ENCODE measurements around the gene PGAM5.
"Not testable (repeated sequence)": the region's sequence is repeated elsewhere in the genome, so short reads cannot be mapped to it uniquely, and the experiment has no call there.

PGAM5 gene

DNA sequence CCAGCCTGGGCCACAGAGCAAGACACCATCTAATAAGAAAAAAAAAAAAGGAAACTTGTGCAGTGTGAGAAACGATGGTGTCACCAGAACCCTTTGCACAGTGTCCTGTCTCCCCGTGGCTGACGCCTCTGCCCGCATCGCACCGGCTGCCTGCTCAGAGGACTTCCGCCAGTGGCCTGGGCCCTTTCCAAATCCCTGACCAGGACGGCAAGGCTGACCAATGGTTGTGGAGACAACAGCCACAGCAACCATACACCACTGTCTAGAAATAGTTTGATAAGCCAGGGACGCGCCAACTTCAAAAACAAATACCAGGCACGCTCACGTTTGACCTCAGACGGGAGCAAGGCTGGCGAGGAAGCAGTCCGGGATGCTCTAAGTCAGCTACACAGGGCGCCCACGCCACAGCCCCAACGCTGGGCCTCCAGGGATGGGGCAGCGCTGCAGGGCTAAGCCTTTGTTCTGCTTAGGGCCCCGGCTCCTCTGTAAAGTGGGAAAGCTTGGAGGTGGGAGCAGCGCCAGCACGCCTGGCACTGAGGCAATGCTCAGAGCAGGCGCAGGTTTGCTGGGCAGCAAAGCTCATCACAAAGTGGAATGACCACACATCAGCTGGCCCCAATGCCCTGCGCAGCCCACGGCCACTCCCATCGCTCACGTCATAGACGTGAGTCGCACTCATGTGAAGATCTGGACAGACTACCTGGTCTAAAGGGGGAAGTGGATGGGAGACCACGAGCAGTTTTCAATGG, 12.5 kb downstream of the PGAM5 start:
- DNase-seq, result no peak

DNA sequence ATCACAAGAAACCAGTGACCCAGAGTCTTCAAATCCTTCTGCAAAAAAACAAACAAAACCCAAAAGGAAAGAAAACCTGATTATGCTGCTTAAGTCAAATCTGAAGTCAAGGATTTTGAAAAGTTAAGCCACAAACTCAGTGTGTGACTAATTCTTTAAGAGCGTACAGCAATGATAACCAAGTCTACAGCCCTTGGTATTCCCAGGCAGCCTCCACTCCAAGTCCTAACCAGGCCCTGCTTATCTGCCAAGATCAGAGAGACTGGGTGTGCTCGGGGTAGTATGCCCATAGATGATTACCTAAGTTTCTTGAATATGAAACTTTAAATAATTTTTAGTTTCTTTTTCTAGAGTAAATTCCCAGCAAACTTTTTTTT, 13.1 kb downstream of the PGAM5 start:
- DNase-seq, result no peak

DNA sequence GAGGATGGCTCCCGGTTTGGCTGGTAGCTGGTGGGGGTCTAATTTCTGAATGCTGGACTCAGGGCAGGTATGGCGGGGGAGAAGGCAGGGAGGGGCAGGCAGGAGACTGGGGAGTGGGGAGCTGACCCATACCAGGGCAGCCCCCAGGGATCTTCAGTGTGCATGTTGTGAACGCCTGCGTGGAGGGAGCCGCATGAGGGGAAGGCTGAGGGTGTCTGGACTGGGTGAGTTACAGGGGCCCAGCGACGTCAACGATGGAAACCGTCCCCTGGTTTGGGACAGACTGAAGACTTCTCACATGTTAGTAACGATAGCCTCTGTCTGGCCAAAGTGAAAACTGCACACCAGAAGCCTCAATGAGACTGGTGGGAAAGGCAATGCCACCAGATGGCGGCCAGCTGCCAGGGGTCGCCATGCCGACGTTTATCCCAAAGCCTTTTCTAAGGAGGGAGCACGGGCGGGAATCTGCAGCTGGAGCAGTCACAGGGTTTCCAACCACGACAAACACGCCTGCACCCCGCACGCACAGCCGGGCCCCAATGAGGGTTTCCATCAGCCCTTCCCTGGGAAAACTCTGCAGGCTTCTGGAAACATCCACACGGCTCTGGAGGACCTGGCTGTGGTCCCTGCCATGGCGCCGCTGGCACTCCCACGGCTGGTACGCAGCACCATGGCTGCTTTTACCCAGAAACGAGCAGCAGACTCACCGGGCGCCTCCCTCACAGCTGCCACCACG, 14.0 kb downstream of the PGAM5 start:
- DNase-seq, result peak; percentile 41

DNA sequence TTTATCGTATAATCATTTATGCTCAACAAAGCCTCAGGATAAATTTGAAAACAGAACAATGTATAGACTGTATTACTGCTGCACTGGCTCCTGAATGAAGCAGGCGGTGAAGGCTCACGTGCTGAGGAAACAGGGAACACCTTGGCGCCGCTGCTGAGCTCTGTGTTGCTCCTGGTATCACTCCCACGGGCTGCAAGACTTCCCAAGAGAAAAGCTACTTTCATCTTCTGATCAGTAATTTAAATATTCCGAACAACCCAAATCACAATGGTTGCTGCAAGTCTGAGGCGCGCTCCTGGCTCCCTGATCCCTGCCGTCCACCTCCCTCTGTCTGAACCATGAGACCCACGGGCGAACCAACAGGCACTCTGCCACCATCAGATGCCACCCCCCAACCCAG, 15.7 kb downstream of the PGAM5 start:
- DNase-seq, result no peak

DNA sequence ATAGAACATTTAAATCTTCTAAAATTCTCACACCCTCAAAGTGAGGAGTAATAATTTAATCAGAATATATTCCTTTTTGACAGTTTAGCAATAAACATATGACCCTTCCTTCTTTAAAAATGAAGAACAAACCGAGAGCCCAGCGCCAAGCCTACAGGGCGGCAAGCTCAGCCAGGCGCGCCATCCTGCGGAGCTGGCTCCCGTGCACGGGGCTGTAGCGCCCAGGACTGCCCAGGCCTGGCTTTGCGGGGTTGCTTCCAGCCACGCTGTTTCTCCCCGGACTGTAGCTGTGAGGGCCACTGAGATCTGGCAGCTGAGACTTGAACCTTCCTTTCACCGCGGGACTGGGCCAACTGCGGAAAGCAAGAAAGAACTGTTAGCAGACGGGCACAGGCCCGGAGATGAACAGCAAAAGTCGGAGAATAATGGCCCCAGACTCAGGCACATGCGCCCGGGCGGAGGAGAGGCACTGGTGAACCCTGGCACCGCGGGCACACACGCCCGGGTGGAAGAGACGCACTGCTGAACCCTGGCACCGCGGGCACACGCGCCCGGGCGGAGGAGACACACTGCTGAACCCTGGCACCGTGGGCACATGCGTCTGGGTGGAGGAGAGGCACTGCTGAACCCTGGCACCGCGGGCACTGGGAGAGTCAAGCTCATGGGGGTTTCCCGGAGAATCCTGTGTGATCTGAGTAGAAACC, 16.6 kb downstream of the PGAM5 start:
- no peak for DNase-seq

DNA sequence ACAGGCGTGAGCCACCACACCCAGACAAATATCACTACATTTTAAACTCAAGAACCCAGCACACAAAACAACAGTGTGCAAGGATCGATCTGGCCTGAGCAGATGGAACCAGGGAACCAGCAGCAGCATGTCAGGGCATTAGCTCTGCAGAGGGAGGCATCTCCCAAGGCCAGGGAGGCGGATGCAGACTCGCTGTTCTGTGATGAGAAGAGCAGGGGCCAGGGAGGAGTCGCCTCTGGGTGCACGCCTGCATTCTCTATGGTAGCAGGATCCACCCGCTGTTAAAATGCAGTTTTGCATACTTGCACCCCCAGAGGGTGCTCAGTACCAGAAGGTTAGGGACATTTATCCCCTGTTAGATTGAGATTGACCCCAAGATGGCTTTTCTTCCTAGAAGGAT, 17.9 kb downstream of the PGAM5 start:
- DNase-seq, result no peak

DNA sequence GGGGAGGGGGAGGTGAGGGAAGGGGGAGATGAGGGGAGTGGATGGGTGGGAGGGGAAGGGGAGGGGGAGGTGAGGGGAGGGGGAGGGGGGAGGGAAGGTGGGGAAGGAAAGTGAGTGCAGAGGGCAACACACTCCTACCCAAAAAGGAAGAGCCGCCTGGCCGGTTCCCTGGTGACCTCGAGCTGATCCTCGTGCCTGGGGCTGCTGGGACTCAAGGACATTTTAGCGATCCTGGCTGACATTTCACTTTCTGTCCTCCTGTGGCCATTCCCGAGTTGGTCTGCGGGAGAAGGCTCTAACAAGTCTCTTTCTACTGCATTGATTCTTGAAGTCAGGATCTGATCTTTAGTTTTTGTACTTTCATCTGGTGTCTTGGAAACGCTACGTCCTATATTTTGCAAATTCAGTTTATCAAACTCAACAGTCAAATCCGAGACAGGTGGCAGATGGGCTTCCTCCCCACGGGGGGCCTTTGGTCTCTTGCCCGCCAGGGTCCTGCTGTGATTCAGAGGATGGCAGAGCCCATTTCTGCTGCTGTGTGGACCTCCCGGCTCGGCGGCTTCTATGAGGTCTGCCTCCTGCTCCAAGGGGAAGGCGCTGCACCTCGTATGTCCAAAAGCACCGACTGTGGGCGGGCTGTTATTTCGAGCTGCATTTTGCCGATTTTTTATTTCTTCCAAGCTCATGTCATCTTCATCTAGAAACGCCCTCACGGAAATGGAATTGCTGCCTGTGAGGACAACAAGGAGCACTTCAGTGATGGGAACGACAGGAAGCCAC, 19.1 kb downstream of the PGAM5 start:
- DNase-seq, result no peak

DNA sequence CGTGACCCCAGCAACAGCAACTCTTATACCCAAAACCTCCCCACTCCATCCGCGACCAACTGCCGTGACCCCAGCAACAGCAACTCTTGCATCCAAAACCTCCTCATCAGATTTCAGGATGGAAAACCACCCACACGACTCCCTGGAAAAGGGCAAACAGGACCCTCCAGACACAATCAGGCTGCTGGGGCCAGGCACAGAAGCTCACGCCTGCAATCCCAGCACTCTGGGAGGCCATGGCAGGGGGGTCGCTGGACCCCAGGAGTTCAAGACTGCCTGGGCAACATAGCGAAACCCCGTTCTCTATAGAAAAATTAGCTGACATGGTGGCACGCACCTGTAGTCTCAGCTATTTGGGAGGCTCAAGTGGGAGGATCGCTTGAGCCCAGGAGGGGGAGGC, 19.7 kb downstream of the PGAM5 start:
- DNase-seq, result no peak

DNA sequence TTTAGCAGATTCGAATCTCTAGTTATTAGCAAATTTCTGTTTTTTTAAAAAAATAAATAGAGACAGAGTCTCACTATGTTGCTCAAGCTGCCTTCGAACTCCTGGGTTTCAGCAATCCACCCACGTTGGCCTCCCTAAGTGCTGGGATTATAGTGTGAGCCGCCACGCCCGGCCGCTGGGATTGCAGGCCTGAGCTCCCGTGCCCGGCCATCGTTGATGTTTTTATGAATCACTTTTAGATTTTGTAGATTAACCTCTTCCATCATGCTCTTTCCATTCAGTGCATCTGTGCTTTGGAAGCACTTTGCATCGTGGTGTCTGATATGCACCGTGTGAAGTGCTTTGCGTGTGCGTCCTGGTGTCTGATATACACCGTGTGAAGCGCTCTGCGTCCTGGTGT, 20.9 kb downstream of the PGAM5 start:
- DNase-seq, result no peak

DNA sequence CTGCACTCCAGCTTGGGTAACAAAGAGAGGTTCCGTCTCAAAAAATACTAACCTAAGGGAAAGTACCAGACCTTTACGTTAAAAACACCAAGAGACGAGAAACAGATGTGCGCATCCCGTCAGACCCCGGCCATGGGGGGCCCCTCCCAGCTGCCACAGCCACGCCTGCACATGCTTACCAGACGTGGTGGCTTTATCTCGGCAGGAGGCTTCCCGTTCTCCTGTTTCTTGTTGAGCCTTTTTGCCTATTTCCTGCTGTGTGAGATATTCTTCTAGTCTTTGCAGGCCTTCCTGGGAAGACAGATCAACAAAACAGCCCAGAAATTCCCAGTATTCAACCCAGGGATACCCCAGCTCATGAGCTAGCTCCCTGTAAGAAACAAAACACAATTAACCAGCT, 23.6 kb downstream of the PGAM5 start:
- DNase-seq, result peak; percentile 64

DNA sequence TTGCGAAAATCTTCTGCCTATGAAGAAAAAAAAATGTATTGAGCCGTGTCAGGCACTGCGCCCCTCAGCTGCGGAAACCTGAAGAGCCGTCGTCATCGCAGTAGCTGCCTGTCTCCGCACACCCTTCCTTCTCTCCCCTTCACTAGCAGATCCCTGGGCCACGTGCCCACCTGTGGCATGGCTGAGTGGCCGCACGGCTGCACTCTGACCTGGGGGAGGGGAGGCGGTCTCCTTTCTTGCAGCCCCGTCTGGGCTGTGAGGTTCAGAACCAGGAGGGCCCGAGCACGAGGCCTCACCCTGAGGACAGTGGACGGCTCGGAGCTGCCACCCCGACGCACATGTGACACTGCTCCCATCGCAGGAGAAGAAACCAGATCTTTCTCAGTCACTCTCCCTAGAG, 24.9 kb downstream of the PGAM5 start:
- DNase-seq, result no peak

DNA sequence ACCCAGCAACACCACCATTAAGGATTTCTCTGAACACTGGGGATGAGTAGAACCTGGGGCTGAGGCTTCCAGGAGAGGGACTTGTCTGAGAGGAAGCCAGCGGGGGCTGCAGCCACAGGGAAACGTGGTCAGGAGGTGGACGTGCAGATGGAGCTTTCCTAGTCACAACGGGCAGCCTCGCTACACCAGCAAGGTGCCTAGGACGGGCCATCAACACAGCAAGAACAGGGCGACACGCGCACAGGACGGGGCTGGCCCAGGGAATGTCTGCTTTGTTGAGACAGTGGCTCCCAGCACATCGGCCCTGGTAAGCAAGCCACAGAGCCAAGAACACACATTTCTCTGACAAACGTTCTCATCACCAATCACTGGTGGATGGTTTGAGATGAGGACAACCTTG, 25.7 kb downstream of the PGAM5 start:
- DNase-seq, result no peak

DNA sequence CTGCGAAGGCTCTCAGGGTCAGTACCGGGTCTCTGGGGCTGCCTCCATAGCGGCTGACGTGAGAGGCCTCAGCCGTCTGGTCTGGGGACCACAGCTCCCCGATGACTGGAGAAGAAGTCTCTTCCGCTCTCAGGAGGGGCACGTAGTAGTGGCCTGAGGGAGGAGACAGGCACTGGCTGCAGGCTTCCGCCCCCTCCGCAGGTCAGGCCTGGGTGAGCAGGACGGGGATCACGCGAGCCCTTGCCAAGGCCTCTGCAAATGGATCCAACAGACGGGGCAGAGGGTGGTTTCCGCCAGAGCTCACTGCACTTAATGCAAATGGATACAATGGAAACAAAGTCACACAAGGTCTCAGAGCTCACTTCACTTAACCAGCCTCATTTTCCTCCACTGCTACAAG, 26.3 kb downstream of the PGAM5 start:
- no peak for DNase-seq

DNA sequence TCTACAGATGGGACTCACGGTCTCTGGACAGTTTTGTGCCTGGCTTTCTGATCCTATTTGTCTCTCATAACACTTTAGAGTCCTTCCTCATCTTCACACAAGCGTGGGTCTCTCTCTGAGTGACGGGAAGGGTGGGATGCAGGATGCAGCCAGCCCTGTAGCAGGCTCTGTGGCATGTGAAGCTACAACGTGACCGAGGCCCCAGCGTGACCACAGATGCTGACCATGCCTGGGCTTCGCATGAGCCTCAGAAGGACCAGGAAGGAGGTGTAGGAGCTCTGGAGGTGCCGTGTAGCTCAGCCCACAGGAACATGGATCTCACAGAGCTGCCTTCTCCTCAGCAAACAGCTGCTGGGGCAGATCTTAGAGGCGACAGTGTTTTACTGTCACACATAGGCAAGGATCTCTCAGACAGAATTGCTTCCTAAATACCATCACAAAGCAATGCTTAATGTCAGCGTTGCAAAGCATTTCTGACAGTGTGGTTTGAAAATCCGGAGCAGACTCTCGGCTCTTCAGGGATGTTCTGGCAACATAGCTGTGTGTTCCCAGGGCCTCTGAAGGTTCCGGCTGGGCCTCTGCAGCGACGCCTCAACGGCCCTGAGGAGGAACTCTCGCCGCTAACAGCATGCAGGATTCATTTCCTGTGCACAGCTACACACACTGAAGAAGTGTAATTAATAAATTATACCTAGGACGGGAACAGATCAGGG, 29.1 kb downstream of the PGAM5 start:
- no peak for DNase-seq

DNA sequence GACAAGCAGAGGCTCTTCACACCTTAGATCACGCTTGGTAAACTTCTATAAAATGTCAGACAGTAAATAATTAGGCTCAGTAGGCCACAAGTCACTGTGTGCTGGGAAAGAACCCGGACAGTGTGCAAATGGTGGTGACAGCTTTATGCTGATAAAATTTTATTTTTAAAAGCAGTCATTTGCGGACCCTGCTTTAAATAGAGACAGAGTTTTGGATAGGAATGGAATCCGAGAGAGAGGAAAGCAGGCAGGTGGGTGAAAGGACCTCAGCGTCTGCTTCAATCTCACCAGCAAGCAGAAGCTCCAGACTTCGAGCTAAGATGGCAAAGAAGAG, 29.6 kb downstream of the PGAM5 start:
- no peak for DNase-seq

DNA sequence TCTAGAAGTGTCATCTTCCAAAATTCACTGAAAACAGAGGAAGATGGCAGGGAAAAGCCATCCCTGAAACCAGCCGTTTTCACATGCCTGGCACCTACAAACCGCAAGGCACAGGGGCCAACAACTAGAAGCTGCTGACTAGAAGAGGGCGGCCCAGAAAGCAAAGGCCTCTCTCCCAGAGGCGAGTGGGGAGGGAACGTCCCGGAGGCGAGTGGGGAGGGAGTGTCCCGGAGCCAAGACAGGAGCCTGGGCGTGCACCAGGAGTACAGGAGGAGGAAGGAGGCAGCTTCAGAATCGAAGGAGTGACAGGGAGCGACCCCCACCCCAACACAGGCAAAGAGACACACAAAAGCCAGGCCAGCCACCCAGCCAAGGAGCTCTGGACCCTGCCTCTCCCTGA, 30.0 kb downstream of the PGAM5 start:
- no peak for DNase-seq

DNA sequence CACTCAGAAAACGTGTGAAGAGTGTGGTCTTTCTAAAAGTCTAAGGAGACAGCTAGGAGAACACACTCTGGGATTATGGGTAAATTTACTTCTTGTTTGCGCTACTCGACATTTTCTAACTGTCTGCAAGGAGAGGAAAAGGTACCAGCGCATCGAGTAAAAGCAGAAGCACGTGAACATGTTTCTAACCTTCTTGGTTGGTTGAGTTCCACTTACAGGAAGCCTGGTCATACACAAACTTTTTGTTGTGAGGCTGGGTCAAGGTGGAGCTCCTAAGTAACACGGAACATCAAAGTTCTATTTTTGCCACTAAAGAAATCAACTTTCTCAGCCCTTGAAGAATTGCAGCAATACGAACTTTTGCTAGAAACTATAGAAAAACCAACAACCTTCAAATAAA, 31.0 kb downstream of the PGAM5 start:
- no peak for DNase-seq

DNA sequence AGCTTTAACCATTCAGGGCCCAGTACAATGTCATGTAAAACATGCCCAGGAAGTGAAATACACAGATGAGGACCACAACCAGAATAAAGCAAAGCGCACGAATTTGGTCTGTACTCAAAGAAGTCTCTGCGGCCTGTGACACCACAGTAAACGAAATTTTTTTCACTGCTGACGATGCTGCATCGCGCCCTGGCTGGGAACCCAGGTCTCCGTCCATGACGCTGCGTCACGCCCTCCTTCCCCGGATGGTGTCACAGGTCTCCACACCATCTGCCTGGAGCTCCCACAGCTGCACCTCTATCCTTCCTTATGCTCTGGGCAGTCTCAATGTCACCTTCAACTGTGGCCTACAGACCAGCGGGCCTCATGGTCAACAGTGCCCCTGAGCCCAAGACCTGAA, 33.2 kb downstream of the PGAM5 start:
- no peak for DNase-seq

DNA sequence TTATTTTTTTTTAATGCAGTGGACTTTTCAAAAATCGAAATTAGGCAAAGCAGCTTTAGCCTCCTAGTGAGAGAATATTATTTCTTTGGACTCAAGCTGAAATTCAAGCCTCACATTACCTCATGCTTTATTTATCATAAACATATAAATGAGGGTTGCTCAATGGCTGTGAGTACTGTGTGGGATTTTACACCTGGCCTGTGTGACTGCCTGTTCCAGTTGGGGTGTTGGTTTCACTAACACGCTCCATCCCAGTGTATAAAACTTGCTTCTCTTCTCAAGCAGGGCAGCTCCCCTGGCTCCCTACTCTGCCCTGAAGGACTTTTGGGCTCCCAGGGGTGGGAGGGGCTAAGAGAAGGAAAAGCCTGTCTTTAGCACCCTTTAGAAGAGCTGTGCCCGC, 36.0 kb downstream of the PGAM5 start:
- DNase-seq, result no peak

DNA sequence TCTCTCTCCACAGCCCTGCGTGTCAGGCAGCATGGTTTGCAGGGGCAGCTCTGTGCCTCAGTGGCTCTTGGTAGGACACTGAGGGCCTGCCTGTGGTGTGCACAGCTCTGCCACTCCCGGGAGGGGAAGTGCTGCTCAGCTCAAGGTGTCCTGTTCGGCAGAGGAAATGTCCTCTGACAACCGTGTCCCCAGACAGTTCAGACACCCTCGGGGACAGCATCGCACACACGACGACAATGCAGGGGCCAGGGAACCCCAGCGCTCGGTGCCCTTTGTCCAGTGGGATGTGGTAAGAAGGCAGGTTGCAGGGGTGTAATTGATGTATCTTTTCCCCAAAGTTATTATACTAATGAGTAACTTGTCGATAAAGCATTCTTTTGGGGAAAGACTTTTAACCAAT, 36.8 kb downstream of the PGAM5 start:
- no peak for DNase-seq

DNA sequence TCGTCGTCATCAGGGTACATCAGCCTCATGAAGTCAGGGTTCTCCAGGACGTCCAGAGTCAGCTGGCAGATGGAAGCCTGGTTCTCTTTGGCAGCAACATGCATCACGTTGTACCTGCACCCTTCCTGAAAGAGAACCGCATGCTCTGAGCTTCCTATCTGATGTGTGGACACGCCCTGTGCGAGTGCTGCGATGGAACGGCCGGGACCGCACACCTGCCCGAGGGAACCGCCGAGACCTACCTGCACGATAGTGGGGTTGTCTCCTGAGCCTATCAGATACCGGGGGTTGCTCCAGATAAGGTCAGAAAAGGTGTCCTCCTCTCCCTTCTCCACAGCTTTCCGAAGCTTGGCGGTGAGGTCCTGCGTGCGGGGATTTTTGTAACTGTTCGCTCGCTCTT, 37.3 kb downstream of the PGAM5 start:
- DNase-seq, result no peak

DNA sequence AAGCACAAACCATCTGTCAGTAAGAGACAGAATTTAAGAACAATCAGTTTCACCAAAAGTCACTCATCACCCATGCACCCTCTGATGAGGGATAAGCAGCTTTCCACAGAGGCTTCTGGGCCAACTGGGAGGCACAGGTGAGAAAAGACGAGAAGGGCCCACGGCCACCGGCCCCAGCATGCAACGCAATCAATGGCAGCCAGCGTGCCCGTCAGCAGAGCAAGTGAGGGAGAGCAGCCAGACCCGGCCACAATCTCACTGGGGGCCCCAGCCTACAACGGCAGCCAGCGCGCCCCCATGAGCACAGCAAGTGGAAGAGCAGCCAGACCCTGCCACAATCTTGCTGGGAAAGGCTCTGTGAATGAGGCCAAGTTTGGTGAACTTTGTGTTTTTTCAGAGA, 37.7 kb downstream of the PGAM5 start:
- no peak for DNase-seq

DNA sequence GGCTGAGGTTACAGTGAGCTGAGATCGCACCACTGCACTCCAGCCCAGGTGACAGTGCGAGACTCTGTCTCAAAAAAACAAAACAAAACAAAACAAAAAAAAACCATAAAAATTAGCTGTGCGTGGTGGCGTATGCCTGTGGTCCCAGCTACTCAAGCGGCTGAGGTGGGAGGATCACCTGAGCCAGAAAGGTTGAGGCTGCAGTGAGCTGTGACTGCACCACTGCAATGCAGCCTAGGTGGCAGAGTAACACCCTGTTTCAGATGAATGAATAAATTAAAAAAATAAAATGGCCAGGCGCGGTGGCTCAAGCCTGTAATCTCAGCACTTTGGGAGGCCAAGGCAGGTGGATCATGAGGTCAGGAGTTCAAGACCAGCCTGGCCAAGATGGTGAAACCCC, 43.0 kb downstream of the PGAM5 start:
- not testable (repeated sequence) for DNase-seq
